ENCODE measurements around the gene CDK4.

The CDK4 gene

GRCh38 chr12:57765003-57765697 lies 13.0 kb upstream of the CDK4 start:
- ATAC-seq: peak; percentile 81
- H3K4me3 Mint-ChIP-seq: peak overlapping the region; percentile 88 to 97
- peak; percentile 65 to 67 for DNase-seq

GRCh38 chr12:57764662-57765002 lies 12.5 kb upstream of the CDK4 start:
- peaks cover 8% of the 10 kb centered on the region for H3K27me3 Mint-ChIP-seq
- DNase-seq (no peak), ATAC-seq (peak; percentile 26)
- H3K4me3 Mint-ChIP-seq: peak overlapping the region; percentile 88 to 97
- peak overlapping the region in 1 of 2 donors; percentile 51 for H3K27ac Mint-ChIP-seq
- H3K9me3 Mint-ChIP-seq: no peaks in the 10 kb centered on the region
- peaks cover 61% of the 10 kb centered on the region for H3K4me1 Mint-ChIP-seq

More at GRCh38 chr12:57765003-57765697, 13.0 kb upstream of the CDK4 start:
- peaks cover 8% of the 10 kb centered on the region for H3K27me3 Mint-ChIP-seq
- H3K9me3 Mint-ChIP-seq: no peaks in the 10 kb centered on the region
- peaks cover 64% of the 10 kb centered on the region for H3K4me1 Mint-ChIP-seq
- H3K27ac Mint-ChIP-seq: peak overlapping the region; percentile 77 to 83

- peaks cover 8% of the 10 kb centered on the region for H3K27me3 Mint-ChIP-seq
- no peaks in the 10 kb centered on the region for H3K9me3 Mint-ChIP-seq
- DNase-seq (no peak), ATAC-seq (no peak)
- peaks cover 66% of the 10 kb centered on the region for H3K4me1 Mint-ChIP-seq
- H3K27ac Mint-ChIP-seq: peak overlapping the region in 1 of 2 donors; percentile 57
- peak overlapping the region; percentile 88 to 97 for H3K4me3 Mint-ChIP-seq
These were observed 12.0 kb upstream of the CDK4 start for GRCh38 chr12:57763881-57764661.

GRCh38 chr12:57762463-57762862 lies 10.4 kb upstream of the CDK4 start:
- Mint-ChIP-seq H3K9me3 (no peaks in the 10 kb centered on the region), H3K4me1 (peaks cover 73% of the 10 kb centered on the region), H3K27ac (no peak overlapping the region), H3K27me3 (peaks cover 8% of the 10 kb centered on the region), H3K4me3 (no peak overlapping the region)
- ATAC-seq (no peak), DNase-seq (no peak)

GRCh38 chr12:57761391-57761998 lies 9.4 kb upstream of the CDK4 start:
- Mint-ChIP-seq H3K27ac (no peak overlapping the region), H3K27me3 (peaks cover 4% of the 10 kb centered on the region), H3K4me3 (no peak overlapping the region), H3K4me1 (peaks cover 70% of the 10 kb centered on the region), H3K9me3 (no peaks in the 10 kb centered on the region)
- no peak for ATAC-seq
- no peak for DNase-seq

DNA sequence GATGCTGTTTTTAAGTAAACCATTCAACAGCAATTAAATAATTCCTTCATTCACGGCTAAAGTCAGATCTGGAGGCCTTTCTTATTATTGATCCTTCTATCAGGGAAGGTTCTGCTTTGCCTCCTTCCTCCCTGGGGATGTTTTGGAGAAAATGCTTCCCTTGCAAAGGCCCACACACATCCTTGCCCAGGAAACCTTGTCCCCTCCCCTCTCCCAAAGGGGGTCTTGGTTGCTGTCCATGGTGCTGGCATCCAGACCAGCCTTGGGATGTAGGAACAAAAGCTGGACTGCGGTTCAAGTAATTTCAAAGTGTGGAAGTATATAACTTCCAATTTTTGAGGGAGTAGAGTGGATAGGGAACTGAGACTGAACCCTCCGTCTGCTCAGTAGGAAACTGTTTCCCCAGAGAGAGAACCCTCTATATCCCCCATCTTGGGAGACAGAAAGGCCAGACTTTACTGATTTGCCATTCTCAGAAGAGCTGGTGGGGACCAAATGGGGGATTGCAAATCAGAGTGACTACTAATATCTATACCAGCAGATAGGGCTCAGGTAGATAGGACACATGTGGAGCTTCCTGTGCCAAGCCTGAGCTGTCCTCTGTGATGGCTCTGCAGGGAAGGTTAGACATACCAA lies 8.4 kb upstream of the CDK4 start:
- Mint-ChIP-seq H3K4me3 (no peak overlapping the region), H3K27ac (no peak overlapping the region), H3K27me3 (no peaks in the 10 kb centered on the region), H3K9me3 (no peaks in the 10 kb centered on the region), H3K4me1 (peaks cover 65% of the 10 kb centered on the region)
- DNase-seq (no peak), ATAC-seq (no peak)

DNA sequence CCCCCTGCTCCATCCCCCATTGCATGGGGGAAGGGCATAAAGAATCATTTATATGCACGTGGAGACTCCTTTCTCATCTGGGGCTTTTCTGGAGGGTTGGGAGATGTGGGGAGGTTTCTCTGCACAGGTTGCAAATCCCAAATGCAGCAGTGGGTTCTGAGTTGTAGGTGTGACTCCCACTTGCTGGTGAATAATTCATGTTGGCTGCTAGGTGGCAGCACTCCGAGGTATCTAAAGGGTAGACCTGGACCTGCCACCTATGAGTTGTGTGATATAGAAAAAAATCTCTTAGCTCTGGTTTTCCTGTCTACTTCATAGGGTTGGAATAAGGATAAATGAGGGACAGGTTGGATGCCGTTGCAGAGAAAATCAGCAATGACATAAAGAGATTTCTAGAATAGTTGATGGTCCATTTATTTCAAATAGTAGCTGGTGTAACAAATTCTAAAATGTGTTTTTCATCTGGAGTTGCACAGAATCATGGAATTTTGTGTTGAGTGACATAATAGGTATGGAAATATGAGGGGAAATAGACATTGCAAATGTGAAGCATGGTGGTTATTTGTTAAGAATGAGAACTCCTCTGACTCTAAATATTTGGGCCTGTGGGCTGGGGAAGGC lies 7.4 kb upstream of the CDK4 start:
- peak; percentile 42 for ATAC-seq
- DNase-seq: no peak
- Mint-ChIP-seq H3K4me1 (peaks cover 59% of the 10 kb centered on the region), H3K9me3 (no peaks in the 10 kb centered on the region), H3K27me3 (no peaks in the 10 kb centered on the region), H3K4me3 (no peak overlapping the region), H3K27ac (no peak overlapping the region)

- no peaks in the 10 kb centered on the region for H3K27me3 Mint-ChIP-seq
- no peak for DNase-seq
- H3K9me3 Mint-ChIP-seq: no peaks in the 10 kb centered on the region
- no peak for ATAC-seq
- H3K4me1 Mint-ChIP-seq: peaks cover 59% of the 10 kb centered on the region
- no peak overlapping the region for H3K4me3 Mint-ChIP-seq
- H3K27ac Mint-ChIP-seq: no peak overlapping the region
These were observed 6.6 kb upstream of the CDK4 start for GRCh38 chr12:57758552-57759359.

- no peak for DNase-seq
- Mint-ChIP-seq H3K9me3 (no peaks in the 10 kb centered on the region), H3K4me3 (no peak overlapping the region), H3K4me1 (peaks cover 64% of the 10 kb centered on the region), H3K27me3 (no peaks in the 10 kb centered on the region), H3K27ac (no peak overlapping the region)
- no peak for ATAC-seq
These were observed 5.7 kb upstream of the CDK4 start for GRCh38 chr12:57757771-57758170.

DNA sequence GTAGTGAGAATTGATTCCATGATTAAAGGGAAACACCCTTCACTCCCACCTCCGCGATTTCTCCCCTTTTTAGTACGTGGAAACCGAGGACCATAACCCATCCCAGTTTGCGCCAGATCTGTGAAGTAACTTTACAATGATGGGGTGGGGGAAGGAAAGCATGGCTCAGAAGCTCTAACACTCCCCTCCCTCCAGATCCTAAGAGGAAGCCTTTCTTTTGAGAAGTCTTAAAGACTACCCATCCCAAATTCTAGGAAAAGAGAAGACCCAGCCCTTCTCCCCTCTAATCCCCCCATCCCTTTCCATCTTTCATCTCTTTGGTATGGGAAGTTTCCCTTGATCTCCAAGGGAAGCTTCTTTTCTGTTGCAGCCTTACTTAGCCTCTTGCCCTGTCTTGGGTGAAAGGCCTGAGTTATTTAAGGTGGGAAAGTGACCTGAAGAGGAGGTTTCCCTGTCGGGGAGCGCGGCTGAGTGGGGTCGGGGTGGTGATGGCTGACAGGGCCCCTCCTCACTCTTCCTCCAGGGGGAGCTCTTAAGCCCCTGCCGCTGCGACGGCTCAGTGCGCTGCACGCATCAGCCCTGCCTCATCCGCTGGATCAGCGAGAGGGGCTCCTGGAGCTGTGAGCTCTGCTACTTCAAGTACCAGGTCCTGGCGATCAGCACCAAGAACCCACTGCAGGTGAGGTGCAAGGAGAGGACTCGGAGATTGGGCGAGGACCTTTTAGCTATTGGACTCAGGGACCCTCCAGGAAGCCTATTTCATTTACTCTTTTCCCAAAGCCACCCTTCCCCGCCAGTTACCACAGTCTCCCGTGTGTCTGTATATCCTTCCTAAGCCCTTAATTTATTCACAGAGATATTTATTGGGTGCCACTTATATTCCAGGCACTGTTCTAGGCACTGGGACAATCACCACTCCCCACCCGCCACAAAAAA lies 4.6 kb upstream of the CDK4 start:
- DNase-seq: peak; percentile 75 to 76

DNA sequence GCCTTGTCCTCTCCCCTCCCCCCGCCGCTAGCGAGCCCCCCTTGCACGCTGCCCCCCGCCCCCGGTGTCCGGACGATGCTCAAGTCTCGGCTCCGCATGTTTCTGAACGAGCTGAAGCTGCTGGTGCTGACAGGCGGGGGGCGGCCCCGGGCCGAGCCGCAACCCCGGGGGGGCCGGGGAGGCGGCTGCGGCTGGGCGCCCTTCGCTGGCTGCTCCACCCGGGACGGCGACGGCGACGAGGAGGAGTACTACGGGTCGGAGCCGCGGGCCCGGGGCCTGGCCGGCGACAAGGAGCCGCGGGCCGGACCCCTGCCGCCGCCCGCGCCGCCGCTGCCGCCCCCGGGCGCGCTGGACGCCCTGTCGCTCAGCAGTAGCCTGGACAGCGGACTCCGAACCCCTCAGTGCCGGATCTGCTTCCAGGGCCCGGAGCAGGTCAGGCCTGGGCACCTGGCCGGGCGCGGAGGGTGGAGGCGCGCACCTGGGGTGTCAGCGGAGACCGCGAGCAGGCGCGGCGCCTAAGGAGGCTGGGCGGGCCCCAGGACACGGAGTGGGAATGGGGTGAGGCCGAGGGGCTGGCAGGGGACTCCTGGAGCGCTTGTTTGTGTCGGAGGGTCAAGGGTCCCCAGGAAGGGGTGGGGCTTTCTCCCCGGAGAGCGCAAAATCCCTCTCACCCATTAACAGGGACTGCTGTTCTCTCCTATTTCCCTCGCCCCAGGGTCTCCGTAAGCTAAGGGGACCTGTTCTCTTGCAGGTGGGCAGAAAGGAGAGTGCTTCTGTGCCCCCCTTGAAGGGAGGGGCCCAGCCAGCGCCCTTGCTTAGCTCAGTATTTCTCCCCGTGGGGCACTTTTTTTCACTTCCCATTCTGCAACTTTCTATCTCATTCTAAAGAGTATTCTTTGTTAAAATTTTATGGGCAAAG lies 3.6 kb upstream of the CDK4 start:
- H3K4me3 Mint-ChIP-seq: peak overlapping the region; percentile 92 to 93
- peaks cover 64% of the 10 kb centered on the region for H3K4me1 Mint-ChIP-seq
- peak overlapping the region; percentile 31 to 87 for H3K27ac Mint-ChIP-seq
- ATAC-seq (no peak), DNase-seq (no peak)
- H3K9me3 Mint-ChIP-seq: no peaks in the 10 kb centered on the region
- H3K27me3 Mint-ChIP-seq: no peaks in the 10 kb centered on the region

More for the DNA sequence above, 4.6 kb upstream of the CDK4 start:
- H3K27me3 Mint-ChIP-seq: no peaks in the 10 kb centered on the region
- peak overlapping the region; percentile 92 to 93 for H3K4me3 Mint-ChIP-seq
- H3K27ac Mint-ChIP-seq: peak overlapping the region; percentile 87
- peaks cover 64% of the 10 kb centered on the region for H3K4me1 Mint-ChIP-seq
- H3K9me3 Mint-ChIP-seq: no peaks in the 10 kb centered on the region
- ATAC-seq: peak; percentile 44

DNA sequence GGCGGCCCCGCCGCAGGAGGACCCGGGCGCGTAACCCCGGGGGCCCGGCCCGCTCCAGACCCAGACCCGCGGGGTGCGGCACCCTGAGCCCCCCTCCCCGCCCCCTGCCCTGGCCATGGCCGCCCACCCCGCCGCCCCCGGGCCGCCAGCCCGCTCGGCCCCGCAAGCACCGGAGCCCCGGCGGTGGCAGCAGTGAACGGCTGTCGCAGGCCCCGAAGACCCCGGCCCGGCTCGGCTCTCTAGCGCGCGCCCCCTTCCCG lies 3.0 kb upstream of the CDK4 start:
- ATAC-seq (no peak), DNase-seq (no peak)
- peaks cover 70% of the 10 kb centered on the region for H3K4me1 Mint-ChIP-seq
- H3K27me3 Mint-ChIP-seq: no peaks in the 10 kb centered on the region
- peak overlapping the region; percentile 40 to 77 for H3K4me3 Mint-ChIP-seq
- no peaks in the 10 kb centered on the region for H3K9me3 Mint-ChIP-seq
- H3K27ac Mint-ChIP-seq: no peak overlapping the region
